DND-41 (cell line): Measurements from ENCODE around the gene RBPJL.

Experiments used
- ATAC-seq: fragments of 200-7000 bp; cut with Tn5 transposase; 3 replicates; pipeline ENCODE4 v1.9.1; 2021; ENCODE audit warnings: low read depth; ENCODE audit not compliant: insufficient read depth
- DNase-seq: peaks from one replicate; pipeline ENCODE4 v3.0.0-alpha.2; 2020
- H2AFZ ChIP-seq: 2 replicates; pipeline ENCODE4 v1.6.0; 2012; ENCODE audit warnings: low read depth, low read length
- H3K27ac ChIP-seq: 2 replicates; pipeline ENCODE4 v1.5.1; 2012; ENCODE audit warnings: low read length, inconsistent platforms
- H3K27me3 ChIP-seq: fragments of 200-600 bp; sonication (generic); 2 replicates; pipeline ENCODE4 v1.6.0; 2012; ENCODE audit warnings: low read length, mild to moderate bottlenecking, inconsistent platforms; ENCODE audit not compliant: insufficient read depth, poor library complexity
- H3K36me3 ChIP-seq: 2 replicates; pipeline ENCODE4 v1.5.1; 2012; ENCODE audit warnings: low read length, inconsistent platforms; ENCODE audit not compliant: insufficient read depth
- H3K4me1 ChIP-seq: 2 replicates; pipeline ENCODE4 v1.5.1; 2012; ENCODE audit warnings: mild to moderate bottlenecking, low read length; ENCODE audit not compliant: insufficient read depth
- H3K4me2 ChIP-seq: 2 replicates; pipeline ENCODE4 v1.6.0; 2012; ENCODE audit warnings: mild to moderate bottlenecking, moderate library complexity, low read length, inconsistent platforms; ENCODE audit not compliant: insufficient read depth
- H3K4me3 ChIP-seq, 2 experiments: fragments of 200-600 bp in 1 of 2; shearing (Covaris generic) in 1 of 2; 2 replicates each; pipeline ENCODE4 v1.5.1; 2012 to 2016; ENCODE audit warnings: inconsistent platforms in 2 of 2, low read length in 2 of 2, mild to moderate bottlenecking in 2 of 2, low read depth in 1 of 2, moderate library complexity in 1 of 2
- H3K79me2 ChIP-seq: 2 replicates; pipeline ENCODE4 v1.6.0; 2012; ENCODE audit warnings: low read length, inconsistent platforms; ENCODE audit not compliant: insufficient read depth
- H3K9ac ChIP-seq: 2 replicates; pipeline ENCODE4 v1.6.0; 2012; ENCODE audit warnings: low read depth, mild to moderate bottlenecking, inconsistent platforms, low read length, moderate library complexity
- H3K9me3 ChIP-seq: 2 replicates; pipeline ENCODE4 v1.5.1; 2012; ENCODE audit warnings: low read length, moderate library complexity, mild to moderate bottlenecking, inconsistent platforms; ENCODE audit not compliant: insufficient read depth, severe bottlenecking
- H4K20me1 ChIP-seq: 2 replicates; pipeline ENCODE4 v1.6.0; 2012; ENCODE audit warnings: low read length; ENCODE audit not compliant: insufficient read depth
- CTCF ChIP-seq: IDR thresholded peaks from 2 replicates; pipeline ENCODE4 v1.5.1; 2012; ENCODE audit warnings: borderline replicate concordance, low read length, moderate library complexity, mild to moderate bottlenecking; ENCODE audit not compliant: poor library complexity, severe bottlenecking; ENCODE audit errors: extremely low read depth
- EZH2 ChIP-seq: IDR thresholded peaks from 3 replicates; pipeline ENCODE4 v1.6.1; 2012; ENCODE audit warnings: borderline replicate concordance, low read depth, mild to moderate bottlenecking, moderate library complexity, low read length, inconsistent platforms; ENCODE audit not compliant: severe bottlenecking

Gene RBPJL

DNA sequence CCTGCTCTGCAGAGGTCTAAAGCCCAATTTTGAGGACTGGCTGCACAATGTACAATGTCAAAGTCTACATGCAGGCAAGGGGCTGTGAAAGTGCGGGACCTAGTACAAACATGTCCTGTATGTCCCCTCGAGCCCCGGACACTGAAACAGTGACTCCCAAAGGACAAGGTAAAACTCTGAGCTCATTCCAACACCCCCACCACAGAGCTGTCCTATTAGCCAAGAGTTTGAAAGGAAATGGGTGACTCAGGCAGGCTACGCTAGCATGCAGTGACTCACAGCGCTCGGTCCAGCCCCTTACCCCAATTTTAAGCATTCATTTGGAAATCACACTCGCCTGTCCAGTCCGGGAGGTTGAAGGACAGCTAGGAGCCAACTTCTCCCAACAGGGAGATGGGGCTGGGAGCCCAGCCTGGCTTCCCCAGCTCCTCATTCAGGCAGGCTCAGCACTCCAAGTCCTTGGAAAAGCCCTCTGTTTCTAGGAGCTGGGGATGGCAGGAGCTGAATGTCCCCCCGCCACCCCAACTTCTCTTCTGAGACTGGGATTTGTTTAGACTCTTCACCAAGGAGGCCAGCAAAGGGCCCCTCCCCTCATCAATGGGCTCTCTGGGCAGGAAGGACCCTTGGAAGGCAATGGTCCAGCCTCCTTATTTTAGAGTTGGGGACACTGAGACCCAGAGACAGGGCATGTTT lies 37.7 kb downstream of the RBPJL start:
- H3K9ac ChIP-seq: no peak overlapping the region
- H4K20me1 ChIP-seq: 0 out of 2 replicates have a peak, but pooled peaks cover 2% of the 10 kb centered on the region
- no peak overlapping the region for H2AFZ ChIP-seq
- no peak overlapping the region for H3K4me2 ChIP-seq
- H3K9me3 ChIP-seq: no peaks in the 10 kb centered on the region
- H3K27ac ChIP-seq: no peak overlapping the region
- H3K36me3 ChIP-seq: no peaks in the 10 kb centered on the region
- peaks cover 62% of the 10 kb centered on the region for H3K27me3 ChIP-seq
- ATAC-seq (no peak), DNase-seq (no peak)
- no peak overlapping the region for H3K4me3 ChIP-seq
- no peaks in the 10 kb centered on the region for H3K79me2 ChIP-seq
- no peaks in the 10 kb centered on the region for H3K4me1 ChIP-seq
- TF ChIP-seq CTCF (no peak), EZH2 (no peak)

DNA sequence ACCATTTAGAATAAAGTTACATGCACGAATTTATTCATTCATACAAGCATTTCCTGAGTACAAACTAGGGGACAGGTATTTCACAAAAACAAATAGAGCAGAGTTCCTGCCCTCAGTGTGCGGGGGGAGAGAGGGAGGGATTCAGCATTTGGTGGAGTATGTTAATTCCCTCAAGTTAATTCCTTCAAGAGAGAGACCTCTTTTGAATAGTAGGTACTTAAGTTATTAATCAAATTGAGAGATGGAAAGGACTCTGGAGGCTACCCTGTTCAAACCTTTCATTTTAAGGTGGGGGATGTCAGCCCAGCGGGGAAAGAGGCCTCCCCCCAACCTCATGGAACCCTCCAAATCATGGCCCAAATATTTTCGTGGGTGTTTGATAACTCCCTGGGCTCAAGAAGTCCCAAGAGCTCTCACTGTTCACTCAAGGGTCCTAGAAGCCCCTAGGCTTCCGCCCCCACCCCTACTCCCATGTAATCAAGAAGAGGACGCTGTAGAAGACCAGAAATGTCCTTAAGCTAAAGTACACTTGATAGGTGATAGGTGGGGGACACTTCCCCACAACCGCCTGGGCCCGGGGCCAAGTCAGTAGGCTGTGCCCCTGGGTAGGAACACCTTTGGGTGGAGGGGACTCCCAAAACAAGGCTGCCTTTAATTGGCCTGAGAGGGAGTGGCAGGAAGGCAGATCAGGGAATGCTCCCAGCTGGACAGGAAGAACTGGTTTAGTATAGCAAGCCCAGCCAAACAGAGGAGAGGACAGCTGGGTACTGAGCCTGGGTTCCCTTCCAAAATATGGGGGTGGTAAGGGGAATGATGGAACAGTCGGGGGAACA lies 38.7 kb downstream of the RBPJL start:
- H3K4me1 ChIP-seq: no peaks in the 10 kb centered on the region

GRCh38 chr20:45346291-45346718 lies 39.7 kb downstream of the RBPJL start:
- Histone ChIP-seq H3K9ac (no peak overlapping the region), H3K4me2 (no peak overlapping the region), H3K4me3 (no peak overlapping the region), H3K79me2 (no peaks in the 10 kb centered on the region), H3K27me3 (peaks cover 51% of the 10 kb centered on the region), H4K20me1 (0 out of 2 replicates have a peak, but pooled peaks cover 2% of the 10 kb centered on the region), H3K27ac (no peak overlapping the region), H3K36me3 (no peaks in the 10 kb centered on the region), H2AFZ (no peak overlapping the region), H3K9me3 (no peaks in the 10 kb centered on the region), H3K4me1 (no peaks in the 10 kb centered on the region)
- DNase-seq (no peak), ATAC-seq (no peak)
- TF ChIP-seq EZH2 (no peak), CTCF (no peak)

More for the DNA sequence above, 38.7 kb downstream of the RBPJL start:
- TF ChIP-seq EZH2 (no peak), CTCF (no peak)
- H3K36me3 ChIP-seq: no peaks in the 10 kb centered on the region
- peaks cover 53% of the 10 kb centered on the region for H3K27me3 ChIP-seq
- no peak overlapping the region for H2AFZ ChIP-seq
- ATAC-seq: no peak
- H4K20me1 ChIP-seq: 0 out of 2 replicates have a peak, but pooled peaks cover 2% of the 10 kb centered on the region
- H3K4me2 ChIP-seq: no peak overlapping the region
- no peak overlapping the region for H3K9ac ChIP-seq
- no peaks in the 10 kb centered on the region for H3K9me3 ChIP-seq
- H3K27ac ChIP-seq: no peak overlapping the region
- no peaks in the 10 kb centered on the region for H3K79me2 ChIP-seq
- no peak overlapping the region for H3K4me3 ChIP-seq
- DNase-seq: no peak
